NCI-H526 treated with DMSO at 0.1 percent for 48 hours (cell line): Measurements from ENCODE around the gene SST.
"Not testable (repeated sequence)": the region's sequence is repeated elsewhere in the genome, so short reads cannot be mapped to it uniquely, and the experiment has no call there.

ENCODE experiments used
- DNase-seq: peaks from one replicate; lab custom pipeline; 2025; lab: John Stamatoyannopoulos, UW

Gene SST

GRCh38 chr3:187684444-187684843 is 14.2 kb upstream of the SST start:
- DNase-seq, result no peak

- not testable (repeated sequence) for DNase-seq
These were observed 11.6 kb upstream of the SST start for GRCh38 chr3:187681756-187682155.

- peak; percentile 36 for DNase-seq
These were observed 9.6 kb upstream of the SST start for GRCh38 chr3:187679638-187680396.

- peak; percentile 26 for DNase-seq
These were observed 8.6 kb upstream of the SST start for GRCh38 chr3:187678726-187679268.

GRCh38 chr3:187677604-187678003 is 7.4 kb upstream of the SST start:
- DNase-seq, result no peak

- no peak for DNase-seq
These were observed 2.8 kb upstream of the SST start for GRCh38 chr3:187673012-187673411.

- peak; percentile 4 for DNase-seq
These were observed 2.7 kb downstream of the SST start for GRCh38 chr3:187667526-187667925.

GRCh38 chr3:187665764-187666402 is 4.3 kb downstream of the SST start:
- no peak for DNase-seq

- DNase-seq, result no peak
These were observed 5.2 kb downstream of the SST start for GRCh38 chr3:187665010-187665409.

GRCh38 chr3:187662848-187663409 is 7.3 kb downstream of the SST start:
- DNase-seq, result no peak

GRCh38 chr3:187661267-187661666 is 8.9 kb downstream of the SST start:
- no peak for DNase-seq

GRCh38 chr3:187651282-187651681 is 18.9 kb downstream of the SST start:
- no peak for DNase-seq

- DNase-seq, result no peak
These were observed 22.0 kb downstream of the SST start for GRCh38 chr3:187648177-187648576.

- no peak for DNase-seq
These were observed 23.1 kb downstream of the SST start for GRCh38 chr3:187646906-187647660.

- not testable (repeated sequence) for DNase-seq
These were observed 24.8 kb downstream of the SST start for GRCh38 chr3:187645379-187645778.

GRCh38 chr3:187642861-187643260 is 27.3 kb downstream of the SST start:
- no peak for DNase-seq

- no peak for DNase-seq
These were observed 28.7 kb downstream of the SST start for GRCh38 chr3:187641320-187642016.

GRCh38 chr3:187640569-187641059 is 29.6 kb downstream of the SST start:
- DNase-seq, result no peak

- DNase-seq, result no peak
These were observed 30.1 kb downstream of the SST start for GRCh38 chr3:187639927-187640568.

GRCh38 chr3:187636528-187636927 is 33.7 kb downstream of the SST start:
- no peak for DNase-seq

GRCh38 chr3:187630404-187630803 is 39.8 kb downstream of the SST start:
- DNase-seq, result no peak
